ENCODE data around the gene KRT16.

KRT16 gene

GRCh38 chr17:41638941-41639340 is 26.4 kb upstream of the KRT16 start:
- Mint-ChIP-seq H3K27me3 (ENCODE audit: low read depth) (peaks cover 4% of the 10 kb centered on the region), H3K9me3 (no peaks in the 10 kb centered on the region), H3K4me3 (no peak overlapping the region), H3K27ac (peak overlapping the region in 1 of 3 experiments; percentile 65), H3K4me1 (peaks cover 19% of the 10 kb centered on the region), H3K36me3 (ENCODE audit: low read depth) (no peaks in the 10 kb centered on the region)
- no peak for TF ChIP-seq CTCF (IDR thresholded peaks at IDR 0.05; ENCODE audit: unreplicated experiment in 3 of 3)

GRCh38 chr17:41638194-41638593 is 25.6 kb upstream of the KRT16 start:
- Mint-ChIP-seq H3K27ac (peak overlapping the region in 1 of 3 experiments; percentile 65), H3K36me3 (ENCODE audit: low read depth) (no peaks in the 10 kb centered on the region), H3K27me3 (ENCODE audit: low read depth) (peaks cover 4% of the 10 kb centered on the region), H3K4me3 (no peak overlapping the region), H3K9me3 (no peaks in the 10 kb centered on the region), H3K4me1 (peaks cover 12% of the 10 kb centered on the region)
- no peak for TF ChIP-seq CTCF (IDR thresholded peaks at IDR 0.05; ENCODE audit: unreplicated experiment in 3 of 3)

- Mint-ChIP-seq H3K4me3 (no peak overlapping the region), H3K27me3 (ENCODE audit: low read depth) (peaks cover 4% of the 10 kb centered on the region)
Observed at GRCh38 chr17:41636652-41637051, 24.1 kb upstream of the KRT16 start.

GRCh38 chr17:41635121-41636097 is 22.8 kb upstream of the KRT16 start:
- Mint-ChIP-seq H3K27ac (peak overlapping the region; percentile 84 to 96 (median 95)), H3K27me3 (ENCODE audit: low read depth) (no peaks in the 10 kb centered on the region), H3K9me3 (no peaks in the 10 kb centered on the region), H3K4me3 (peak overlapping the region in 1 of 3 experiments; percentile 18), H3K36me3 (ENCODE audit: low read depth) (no peaks in the 10 kb centered on the region), H3K4me1 (peaks cover 12% of the 10 kb centered on the region)
- TF ChIP-seq CTCF (IDR thresholded peaks at IDR 0.05; ENCODE audit: unreplicated experiment in 3 of 3): no peak

More at GRCh38 chr17:41636652-41637051, 24.1 kb upstream of the KRT16 start:
- Mint-ChIP-seq H3K9me3 (no peaks in the 10 kb centered on the region), H3K36me3 (ENCODE audit: low read depth) (no peaks in the 10 kb centered on the region), H3K4me1 (peaks cover 12% of the 10 kb centered on the region), H3K27ac (no peak overlapping the region)
- no peak for TF ChIP-seq CTCF (IDR thresholded peaks at IDR 0.05; ENCODE audit: unreplicated experiment in 3 of 3)

GRCh38 chr17:41634639-41635038 is 22.1 kb upstream of the KRT16 start:
- Mint-ChIP-seq H3K36me3 (ENCODE audit: low read depth) (no peaks in the 10 kb centered on the region), H3K4me1 (peaks cover 12% of the 10 kb centered on the region), H3K4me3 (no peak overlapping the region), H3K9me3 (no peaks in the 10 kb centered on the region), H3K27me3 (ENCODE audit: low read depth) (no peaks in the 10 kb centered on the region), H3K27ac (peak overlapping the region; percentile 84 to 96 (median 95))
- TF ChIP-seq CTCF (IDR thresholded peaks at IDR 0.05; ENCODE audit: unreplicated experiment in 3 of 3): no peak
